Endothelial cell of umbilical vein (primary cell): ENCODE measurements around the gene ATG101. TPM values are rescaled to one million over a fixed set of nuclear protein-coding genes. Genes with fewer than 3 reads are reported as not detected.

Experiments
- BruUV-seq: library from RNA; stranded (reverse); fragments of 400-500 nt; replicated peaks from 2 replicates; lab custom pipeline; 2021; lab: Mats Ljungman, UMichigan
- CTCF ChIA-PET: fragments of 300-600, 350-600 bp; sonication (Branson Sonifier 250); formaldehyde crosslinking; loops from one replicate; lab custom pipeline; 2021; ENCODE audit warnings: antibody characterized with exemption, inconsistent platforms; lab: Charles Lee
- POLR2A ChIA-PET: fragments of 300-600, 350-600 bp; sonication (Branson Sonifier 250); formaldehyde crosslinking; loops from one replicate; lab custom pipeline; 2021; ENCODE audit warnings: antibody characterized with exemption, inconsistent platforms; lab: Charles Lee
- DNase-seq: peaks from one replicate; pipeline ENCODE4 v3.0.0-alpha.2; 2011; ENCODE audit warnings: low read depth, low spot score
- FAIRE-seq: peaks from 2 replicates; lab custom pipeline; 2011; peaks lifted over from hg19 to GRCh38; lab: Jason Lieb, UNC
- H2AFZ ChIP-seq: 2 replicates; pipeline ENCODE4 v1.6.0; 2012; ENCODE audit warnings: low read depth, low read length, control low read depth, inconsistent platforms
- H3K27ac ChIP-seq: 2 replicates; pipeline ENCODE4 v1.5.1; 2011; ENCODE audit warnings: low read depth, mild to moderate bottlenecking, control low read depth, low read length, moderate library complexity; ENCODE audit not compliant: insufficient read depth
- H3K27me3 ChIP-seq, 2 experiments: 2 replicates each; pipeline versions ENCODE4 v1.6.0 to v1.6.1; 2011; ENCODE audit warnings: low read length in 2 of 2, mixed read lengths in 1 of 2; ENCODE audit not compliant: control insufficient read depth in 2 of 2, insufficient read depth in 2 of 2
- H3K36me3 ChIP-seq, 2 experiments: 2 replicates in 1 of 2; 3 replicates in 1 of 2; pipeline ENCODE4 v1.5.1; 2011; ENCODE audit warnings: low read length in 2 of 2, mild to moderate bottlenecking in 1 of 2, moderate library complexity in 1 of 2; ENCODE audit not compliant: control insufficient read depth in 2 of 2, insufficient read depth in 2 of 2; ENCODE audit errors: extremely low read depth in 1 of 2
- H3K4me1 ChIP-seq: 3 replicates; pipeline ENCODE4 v1.5.1; 2011; ENCODE audit warnings: mild to moderate bottlenecking, low read length; ENCODE audit not compliant: control insufficient read depth, insufficient read depth; ENCODE audit errors: extremely low read depth
- H3K4me2 ChIP-seq: 2 replicates; pipeline ENCODE4 v1.6.1; 2011; ENCODE audit warnings: low read length, control low read depth, mixed read lengths; ENCODE audit not compliant: insufficient read depth
- H3K4me3 ChIP-seq, 3 experiments: fragments of 200-600 bp in 1 of 3; sonication (generic), shearing (Covaris generic) in 1 of 3; replicated peaks in 1 of 3; 2 replicates each; pipeline ENCODE4 v1.5.1; 2011 to 2016; ENCODE audit warnings: control low read depth in 3 of 3, low read length in 3 of 3, mild to moderate bottlenecking in 2 of 3, inconsistent platforms in 1 of 3, low read depth in 1 of 3, moderate library complexity in 1 of 3; ENCODE audit not compliant: insufficient read depth in 1 of 3
- H3K79me2 ChIP-seq: 2 replicates; pipeline ENCODE4 v1.6.0; 2012; ENCODE audit warnings: low read length, inconsistent platforms; ENCODE audit not compliant: control insufficient read depth, insufficient read depth
- H3K9ac ChIP-seq: replicated peaks from 2 replicates; pipeline ENCODE3; 2011; ENCODE audit warnings: low read length, control low read depth; ENCODE audit not compliant: insufficient read depth; ENCODE audit errors: extremely low read depth
- H3K9me1 ChIP-seq: replicated peaks from 3 replicates; pipeline ENCODE4 v1.6.0; 2011; ENCODE audit warnings: mild to moderate bottlenecking, low read length; ENCODE audit not compliant: control insufficient read depth, insufficient read depth; ENCODE audit errors: extremely low read depth
- H3K9me3 ChIP-seq: replicated peaks from 2 replicates; pipeline ENCODE4 v1.5.1; 2012; ENCODE audit warnings: low read length, inconsistent platforms; ENCODE audit not compliant: control insufficient read depth, insufficient read depth
- H4K20me1 ChIP-seq: replicated peaks from 2 replicates; pipeline ENCODE3; 2011; ENCODE audit warnings: mild to moderate bottlenecking, low read length; ENCODE audit not compliant: control insufficient read depth, insufficient read depth; ENCODE audit errors: extremely low read depth
- GATA2 ChIP-seq: IDR thresholded peaks from 2 replicates; pipeline ENCODE4 v1.7.0; 2011; ENCODE audit warnings: low read depth, mild to moderate bottlenecking, moderate library complexity, mixed read lengths, low read length; ENCODE audit not compliant: insufficient read length, insufficient read depth
- JUN ChIP-seq: IDR thresholded peaks from 2 replicates; pipeline ENCODE4 v1.6.1; 2011; ENCODE audit warnings: borderline replicate concordance, low read depth; ENCODE audit not compliant: insufficient read length, insufficient read depth
- MYC ChIP-seq: IDR thresholded peaks from one replicate; pipeline ENCODE4 v1.6.1; 2011; ENCODE audit warnings: mild to moderate bottlenecking, low read depth, low read length
- POLR2A ChIP-seq: IDR thresholded peaks from 2 replicates; pipeline ENCODE4 v1.6.1; 2012; ENCODE audit warnings: low read depth, mild to moderate bottlenecking, control low read depth, low read length
- POLR2AphosphoS5 ChIP-seq: IDR thresholded peaks from 2 replicates; pipeline ENCODE4 v1.6.1; 2012; ENCODE audit warnings: low read depth, mild to moderate bottlenecking, control low read depth, low read length, moderate library complexity; ENCODE audit not compliant: insufficient read depth
- dilution Hi-C: fragments of 300-500 bp; cut with MboI; formaldehyde crosslinking; loops from one replicate; pipeline ENCODE4 v1.15.0; 2019; ENCODE audit warnings: low sequenced_read_pairs; ENCODE audit not compliant: extremely low pct_ligation_motif_present
- intact Hi-C: fragments of 100-400 bp; cut with micrococcal nuclease; formaldehyde crosslinking; loops from one replicate; pipeline ENCODE4 v1.10.0; 2022
- polyA plus RNA-seq, 4 experiments: library from polyadenylated mRNA; depleted of rRNA in 3 of 4; stranded (reverse) in 3 of 4; unstranded in 1 of 4; fragments of >200 nt; gene quantifications; 2 replicates each; pipeline versions ENCODE4 v1.2.1 to v1.2.3, GENCODE V29; 2011 to 2012; ENCODE audit warnings: missing spikeins in 1 of 4
- total RNA-seq: library from RNA; stranded (reverse); gene quantifications from 2 replicates; pipeline ENCODE4 v1.2.3, GENCODE V29; 2021
- TF ChIP-seq, protein P1 (sequence below): IDR thresholded peaks from 2 replicates; pipeline ENCODE4 v1.6.1; 2011; ENCODE audit not compliant: insufficient read depth, insufficient read length
- TF ChIP-seq, protein P2 (sequence below), 2 donors: IDR thresholded peaks; 1 replicate in 1 of 2; 2 replicates in 1 of 2; pipeline ENCODE4 v1.5.1; 2011; ENCODE audit warnings: low read length in 2 of 2, mild to moderate bottlenecking in 2 of 2, moderate library complexity in 2 of 2, control low read depth in 1 of 2, inconsistent platforms in 1 of 2, low read depth in 1 of 2; ENCODE audit not compliant: insufficient read depth in 1 of 2; ENCODE audit errors: extremely low read depth in 1 of 2

Gene ATG101
- total and polyA plus RNA-seq, 2 donors (not counting 3 experiments of a cell fraction or from before 2014, with no cell fraction given) = 41.6 to 78.4 TPM

DNA sequence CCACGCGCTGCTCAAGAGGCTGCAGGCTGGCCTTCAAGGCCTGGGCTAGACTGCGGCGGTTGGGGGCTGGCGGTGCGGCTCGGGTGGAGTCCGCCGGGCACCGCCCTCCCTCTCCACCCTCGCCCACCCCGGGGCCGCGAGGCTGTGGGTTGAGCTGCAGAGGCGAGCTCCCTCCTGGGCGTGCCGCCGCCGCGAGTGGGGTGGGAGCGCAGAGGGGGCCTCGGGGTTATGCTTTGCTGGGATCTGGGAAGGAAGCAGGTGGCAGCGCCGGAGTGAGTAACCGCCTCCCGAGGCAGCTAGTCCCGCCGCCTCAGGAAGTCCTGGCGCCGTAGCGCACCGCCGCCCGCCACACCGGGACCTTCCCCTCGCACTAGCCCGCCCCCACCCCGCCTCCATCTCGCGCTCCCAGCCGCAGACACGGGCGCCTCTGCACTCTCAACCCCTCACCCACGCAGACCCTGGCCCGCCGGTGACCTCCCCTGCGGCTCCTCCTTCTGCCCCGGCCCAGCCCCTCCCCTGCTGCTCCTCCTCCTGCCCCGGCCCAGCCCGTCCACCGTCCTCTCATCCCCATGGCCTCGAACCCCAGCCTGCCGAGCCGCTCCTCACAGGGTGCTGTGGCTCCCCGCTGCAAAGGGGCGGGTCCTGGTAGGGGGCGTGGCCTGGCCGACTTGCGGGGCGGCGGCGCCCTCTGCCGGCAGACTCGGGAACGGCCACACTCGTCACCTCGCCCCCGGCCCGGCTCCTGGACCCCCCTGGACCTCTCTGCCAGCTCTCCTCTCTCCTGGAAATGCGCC lies 46.4 kb upstream of the ATG101 start:
- Histone ChIP-seq H3K4me1 (peaks cover 31% of the 10 kb centered on the region), H3K9me3 (no peaks in the 10 kb centered on the region), H3K9ac (peak overlapping the region; percentile 87), H3K36me3 (no peaks in the 10 kb centered on the region), H3K4me2 (peak overlapping the region; percentile 92), H4K20me1 (no peaks in the 10 kb centered on the region), H3K4me3 (peak overlapping the region; percentile 2 to 69 (median 43)), H3K27ac (peak overlapping the region; percentile 94), H3K27me3 (no peaks in the 10 kb centered on the region), H3K79me2 (no peaks in the 10 kb centered on the region), H2AFZ (peak overlapping the region; percentile 67), H3K9me1 (no peaks in the 10 kb centered on the region)
- DNase-seq (peak; percentile 89), FAIRE-seq (peak; percentile 97)
- no peak for TF ChIP-seq GATA2
- no peak for TF ChIP-seq MYC
- peak; percentile 65 for TF ChIP-seq POLR2AphosphoS5
- TF ChIP-seq, protein P1, sequence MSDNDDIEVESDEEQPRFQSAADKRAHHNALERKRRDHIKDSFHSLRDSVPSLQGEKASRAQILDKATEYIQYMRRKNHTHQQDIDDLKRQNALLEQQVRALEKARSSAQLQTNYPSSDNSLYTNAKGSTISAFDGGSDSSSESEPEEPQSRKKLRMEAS = no peak
- TF ChIP-seq POLR2A = peak; percentile 39
- TF ChIP-seq, protein P2, sequence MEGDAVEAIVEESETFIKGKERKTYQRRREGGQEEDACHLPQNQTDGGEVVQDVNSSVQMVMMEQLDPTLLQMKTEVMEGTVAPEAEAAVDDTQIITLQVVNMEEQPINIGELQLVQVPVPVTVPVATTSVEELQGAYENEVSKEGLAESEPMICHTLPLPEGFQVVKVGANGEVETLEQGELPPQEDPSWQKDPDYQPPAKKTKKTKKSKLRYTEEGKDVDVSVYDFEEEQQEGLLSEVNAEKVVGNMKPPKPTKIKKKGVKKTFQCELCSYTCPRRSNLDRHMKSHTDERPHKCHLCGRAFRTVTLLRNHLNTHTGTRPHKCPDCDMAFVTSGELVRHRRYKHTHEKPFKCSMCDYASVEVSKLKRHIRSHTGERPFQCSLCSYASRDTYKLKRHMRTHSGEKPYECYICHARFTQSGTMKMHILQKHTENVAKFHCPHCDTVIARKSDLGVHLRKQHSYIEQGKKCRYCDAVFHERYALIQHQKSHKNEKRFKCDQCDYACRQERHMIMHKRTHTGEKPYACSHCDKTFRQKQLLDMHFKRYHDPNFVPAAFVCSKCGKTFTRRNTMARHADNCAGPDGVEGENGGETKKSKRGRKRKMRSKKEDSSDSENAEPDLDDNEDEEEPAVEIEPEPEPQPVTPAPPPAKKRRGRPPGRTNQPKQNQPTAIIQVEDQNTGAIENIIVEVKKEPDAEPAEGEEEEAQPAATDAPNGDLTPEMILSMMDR (IDR thresholded peaks at IDR 0.05; ENCODE audit: extremely low read depth in 1 of 2, insufficient read depth in 1 of 2, low read depth in 1 of 2, low read length in 2 of 2) = peak; percentile 98 to 99
- no peak for TF ChIP-seq JUN
- dilution Hi-C loops (no loop called here), intact Hi-C loops (loop anchor here (1.0 kb wide), 2 partner anchors 30 to 97 kb away; no protein-coding TSS in a partner anchor)
- ChIA-PET CTCF (interaction anchor here (0.7 to 13.1 kb wide), 19 partner anchors 9 to 857 kb away, joined by 3 to 946 read pairs (median 4); partner anchors contain the start of genes ACVRL1, ATG101, NR4A1 and TAMALIN), POLR2A (interaction anchor here (0.6 to 12.4 kb wide), 4 partner anchors 13 to 100 kb away, joined by 3 to 221 read pairs (median 6); partner anchors contain the start of gene TAMALIN)
- BruUV-seq = no TSS peak
